Measurements from ENCODE around the gene SMAD4. TPM values are rescaled to one million over a fixed set of nuclear protein-coding genes. Genes with fewer than 3 reads are reported as not detected.
A peak's percentile ranks its signal among the peaks of the same experiment; 100 is the strongest.
"Not testable (repeated sequence)": the region's sequence is repeated elsewhere in the genome, so short reads cannot be mapped to it uniquely, and the experiment has no call there.

Gene SMAD4
- total RNA-seq, 1 donor from 2014 or later = 80.2 TPM

DNA sequence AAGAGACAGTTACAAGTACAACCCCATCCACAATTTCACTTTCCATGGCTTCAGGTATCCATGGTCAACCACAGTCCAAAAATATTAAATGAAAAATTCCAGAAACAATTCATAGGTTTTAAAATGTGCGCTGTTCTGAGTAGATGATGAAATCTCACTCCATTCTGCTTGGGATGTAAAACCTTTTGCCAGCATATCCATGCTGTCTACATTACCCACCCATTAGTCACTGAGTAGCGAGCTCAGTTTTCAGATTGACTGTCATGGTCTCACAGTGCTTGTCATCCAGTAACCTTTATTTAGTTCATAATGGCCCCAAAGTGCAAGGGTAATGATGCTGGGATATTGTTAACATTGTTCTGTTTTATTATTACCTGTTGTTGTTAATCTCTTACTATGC is 40.5 kb downstream of the SMAD4 start:
- no peak for DNase-seq

DNA sequence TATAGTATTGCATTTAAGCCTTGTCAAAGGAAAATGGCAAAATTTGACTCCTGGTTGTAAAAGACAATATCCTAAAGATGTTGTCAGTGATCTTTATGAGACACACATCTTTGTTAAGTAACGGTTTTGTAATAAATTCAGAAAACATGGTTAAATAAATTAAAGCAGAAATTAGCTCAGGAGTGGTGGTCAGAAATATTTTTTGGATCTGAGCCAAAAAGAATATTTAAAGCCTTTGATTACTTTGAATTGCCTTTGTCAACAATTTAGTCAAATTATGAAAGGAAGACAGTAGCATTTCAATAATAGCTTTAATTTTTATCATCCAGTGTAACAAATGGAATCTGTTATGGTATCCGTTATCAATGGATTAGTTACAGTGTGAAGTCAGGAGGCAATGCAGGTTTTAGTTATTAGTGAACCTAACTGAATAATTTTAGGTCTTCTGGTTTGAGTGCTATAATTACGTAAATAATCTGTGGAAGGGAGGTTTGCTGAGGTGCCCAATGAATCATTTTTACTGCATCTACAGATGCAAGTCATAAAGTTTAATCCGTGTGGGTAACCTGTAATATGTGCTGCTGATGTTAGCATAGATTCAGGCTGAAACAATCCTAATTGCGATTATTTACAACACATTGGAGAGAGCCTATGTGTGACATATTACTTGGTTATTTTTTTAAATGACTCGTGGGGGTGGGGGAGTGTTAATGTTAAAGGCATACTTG is 42.7 kb downstream of the SMAD4 start:
- DNase-seq = no peak

DNA sequence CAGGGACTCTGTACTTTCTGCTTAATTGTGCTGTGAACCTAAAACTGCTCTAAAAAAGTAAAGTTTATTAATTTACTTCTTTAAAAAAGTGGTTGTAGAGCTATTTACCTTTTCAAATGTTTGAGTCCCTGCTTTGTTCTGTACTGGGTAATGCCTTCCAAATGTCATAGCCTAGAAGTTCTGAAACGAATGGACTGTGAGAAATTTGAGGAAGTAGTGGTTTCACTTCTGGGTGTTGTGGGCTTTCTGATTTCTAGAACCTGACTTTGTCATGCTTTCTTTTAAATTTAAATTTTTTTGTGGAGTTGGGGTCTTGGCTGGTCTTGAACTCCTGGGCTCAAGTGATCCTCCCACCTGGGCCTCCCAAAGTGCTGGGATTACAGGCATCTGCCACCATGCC is 44.6 kb downstream of the SMAD4 start:
- no peak for DNase-seq

DNA sequence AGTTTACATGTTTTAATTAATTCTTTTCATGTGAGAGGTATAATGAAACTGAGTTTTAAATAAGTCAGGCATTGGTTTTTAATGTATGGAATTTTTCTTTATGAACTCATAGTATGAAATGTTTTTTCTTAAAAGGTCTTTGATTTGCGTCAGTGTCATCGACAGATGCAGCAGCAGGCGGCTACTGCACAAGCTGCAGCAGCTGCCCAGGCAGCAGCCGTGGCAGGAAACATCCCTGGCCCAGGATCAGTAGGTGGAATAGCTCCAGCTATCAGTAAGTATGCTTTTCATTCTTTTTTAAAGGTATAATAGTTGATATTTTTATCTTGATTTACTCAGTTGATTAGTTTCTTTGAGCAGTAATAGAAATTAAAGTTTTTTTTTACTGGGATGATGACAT is 46.5 kb downstream of the SMAD4 start:
- DNase-seq = no peak

DNA sequence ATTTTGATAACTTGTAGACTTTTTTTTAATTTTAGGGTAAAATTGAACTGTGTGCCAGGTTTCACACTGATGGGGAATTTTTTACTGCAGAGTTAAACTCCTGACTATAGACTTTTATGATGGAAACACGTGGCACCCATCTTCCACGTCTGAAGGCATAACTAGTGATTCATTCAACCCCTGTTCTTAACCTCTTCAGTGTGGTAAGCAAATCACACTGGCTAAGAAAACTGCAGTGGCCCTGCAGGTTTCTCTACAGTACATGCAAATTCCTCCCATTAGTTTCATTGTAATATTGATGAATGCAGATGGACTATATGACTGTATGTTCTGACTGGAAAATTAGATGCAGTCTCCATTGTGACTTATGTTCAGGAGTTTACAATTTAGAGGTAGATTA is 47.2 kb downstream of the SMAD4 start:
- no peak for DNase-seq

GRCh38 chr18:51078026-51078425 is 48.0 kb downstream of the SMAD4 start:
- DNase-seq = no peak

GRCh38 chr18:51082571-51083267 is 52.7 kb downstream of the SMAD4 start:
- DNase-seq = no peak

GRCh38 chr18:51083398-51083797 is 53.4 kb downstream of the SMAD4 start:
- DNase-seq = no peak

- DNase-seq = no peak
These were observed 58.4 kb downstream of the SMAD4 start for GRCh38 chr18:51088410-51088809.

- DNase-seq = no peak
These were observed 59.7 kb downstream of the SMAD4 start for GRCh38 chr18:51089691-51090090.

- DNase-seq = no peak
These were observed 61.3 kb downstream of the SMAD4 start for GRCh38 chr18:51091270-51091669.

- DNase-seq = no peak
These were observed 62.1 kb downstream of the SMAD4 start for GRCh38 chr18:51092117-51092516.

DNA sequence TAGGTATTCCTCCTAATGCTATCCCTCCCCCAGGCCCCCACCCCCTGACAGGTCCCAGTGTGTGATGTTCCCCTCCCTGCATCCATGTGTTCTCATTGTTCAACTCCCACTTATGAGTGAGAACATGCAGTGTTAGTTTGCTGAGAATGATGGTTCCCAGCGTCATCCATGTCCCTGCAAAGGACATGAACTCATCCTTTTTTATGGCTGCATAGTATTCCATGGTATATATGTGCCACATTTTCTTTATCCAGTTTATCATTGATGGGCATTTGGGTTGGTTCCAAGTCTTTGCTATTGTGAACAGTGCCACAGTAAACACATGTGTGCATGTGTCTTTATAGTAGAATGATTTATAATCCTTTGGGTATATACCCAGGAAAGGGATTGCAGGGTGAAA is 63.0 kb downstream of the SMAD4 start:
- not testable (repeated sequence) for DNase-seq

DNA sequence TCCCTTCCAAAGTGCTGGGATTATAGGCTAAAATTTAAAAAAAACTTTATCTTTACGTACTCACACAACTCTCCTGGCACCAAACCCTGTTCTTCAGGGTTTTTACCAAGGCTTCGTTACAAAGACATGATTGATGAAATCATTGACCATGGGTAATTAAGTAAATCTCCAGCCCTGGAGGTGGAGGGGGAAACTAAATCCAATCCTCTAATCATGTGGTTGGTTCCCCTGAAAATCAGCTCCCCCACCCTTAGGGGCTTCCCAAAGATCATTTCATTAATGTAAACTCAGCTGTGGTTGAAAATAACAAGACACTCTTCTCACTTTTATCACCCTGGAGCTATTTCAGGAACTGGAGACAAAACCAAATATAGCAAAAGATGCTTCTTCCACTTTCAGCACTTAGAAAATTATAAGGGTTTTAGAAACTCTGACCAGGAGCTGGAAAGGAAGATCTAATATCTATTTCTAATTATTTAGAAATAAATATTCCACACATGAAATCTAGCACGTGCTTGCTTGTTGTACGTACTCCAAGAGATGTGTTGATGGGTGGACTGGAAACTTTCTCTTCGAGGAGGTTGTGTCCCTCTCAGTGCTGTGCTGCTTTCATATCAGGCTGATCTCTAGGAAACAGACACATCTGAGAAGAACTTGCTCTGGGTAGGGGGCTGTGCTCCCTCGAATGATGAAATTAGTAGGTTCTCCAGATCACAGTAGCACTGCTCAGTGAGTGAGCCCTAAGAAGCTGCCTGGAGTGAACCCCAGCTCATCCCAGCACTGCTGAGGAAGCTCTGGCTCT is 67.2 kb downstream of the SMAD4 start:
- DNase-seq = no peak

- no peak for DNase-seq
These were observed 68.1 kb downstream of the SMAD4 start for GRCh38 chr18:51098082-51098481.

DNA sequence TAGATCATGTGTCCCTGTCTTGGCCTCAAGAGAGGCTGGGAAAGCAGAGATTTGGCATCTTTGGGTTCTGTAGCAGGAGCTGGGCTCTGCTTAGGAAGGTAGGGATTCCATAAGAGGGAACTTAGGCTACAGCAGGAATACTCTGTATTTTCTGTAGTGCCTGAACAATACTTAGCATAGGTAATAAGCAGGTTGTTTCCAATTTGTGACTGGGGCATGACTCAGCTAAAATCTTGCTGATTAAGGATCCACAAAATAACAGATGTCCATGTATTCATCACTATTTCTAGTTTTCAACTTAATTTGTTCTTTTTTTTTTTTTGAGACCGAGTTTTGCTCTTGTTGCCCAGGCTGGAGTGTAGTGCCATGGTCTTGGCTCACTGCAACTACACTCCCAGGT is 68.5 kb downstream of the SMAD4 start:
- no peak for DNase-seq

DNA sequence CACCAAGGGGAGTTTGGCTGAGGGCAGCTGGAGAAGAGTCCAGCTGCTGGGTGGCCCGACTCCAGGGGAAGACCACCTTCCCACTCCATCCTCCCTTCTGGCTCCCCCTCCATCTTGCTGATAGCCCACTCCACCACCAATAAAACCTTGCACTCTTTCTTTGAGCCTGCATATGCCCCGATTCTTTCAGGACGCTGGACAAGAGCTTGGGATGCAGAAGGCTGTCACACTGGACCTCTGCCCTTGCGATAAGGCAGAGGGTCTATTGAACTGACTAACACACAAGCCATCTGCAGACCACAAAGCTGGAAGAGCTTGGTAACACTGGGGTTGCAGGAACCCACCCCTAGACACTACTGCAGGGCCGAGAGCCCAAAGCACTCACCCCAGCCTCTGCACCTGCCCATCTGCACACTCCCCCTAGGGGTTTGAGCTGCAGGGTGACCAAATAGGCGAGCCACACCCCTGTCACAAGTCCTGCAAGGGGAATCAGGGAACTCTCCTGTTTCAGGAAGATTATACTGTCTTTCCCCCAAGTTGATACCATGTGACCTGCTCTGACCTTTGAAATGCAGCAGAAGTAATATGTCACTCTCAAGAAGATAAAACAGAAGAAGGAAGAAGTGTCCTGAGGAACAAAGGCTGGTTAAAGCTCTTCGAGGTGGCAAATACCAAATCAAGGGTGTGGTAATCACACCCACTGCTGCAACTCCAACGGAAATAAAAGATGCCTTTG is 70.5 kb downstream of the SMAD4 start:
- no peak for DNase-seq

DNA sequence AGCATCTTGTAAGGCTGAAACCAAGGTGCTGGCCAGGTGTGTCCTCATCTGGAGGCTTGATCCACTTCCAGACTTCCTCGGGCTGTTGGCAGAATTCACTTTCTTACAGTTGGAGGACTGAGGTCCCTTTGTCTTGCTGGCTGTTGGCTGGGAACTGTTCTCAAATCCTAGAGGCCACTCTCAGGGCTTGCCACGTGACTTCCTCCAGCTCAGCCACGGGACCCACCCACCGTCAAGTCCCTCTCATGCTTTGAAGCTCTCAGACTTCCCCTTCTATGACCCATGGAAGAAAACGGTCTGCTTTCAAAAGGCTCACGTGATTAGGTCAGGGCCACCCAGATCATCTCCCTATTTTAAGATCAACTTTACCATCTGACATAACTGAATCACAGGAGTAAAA is 77.1 kb downstream of the SMAD4 start:
- no peak for DNase-seq

DNA sequence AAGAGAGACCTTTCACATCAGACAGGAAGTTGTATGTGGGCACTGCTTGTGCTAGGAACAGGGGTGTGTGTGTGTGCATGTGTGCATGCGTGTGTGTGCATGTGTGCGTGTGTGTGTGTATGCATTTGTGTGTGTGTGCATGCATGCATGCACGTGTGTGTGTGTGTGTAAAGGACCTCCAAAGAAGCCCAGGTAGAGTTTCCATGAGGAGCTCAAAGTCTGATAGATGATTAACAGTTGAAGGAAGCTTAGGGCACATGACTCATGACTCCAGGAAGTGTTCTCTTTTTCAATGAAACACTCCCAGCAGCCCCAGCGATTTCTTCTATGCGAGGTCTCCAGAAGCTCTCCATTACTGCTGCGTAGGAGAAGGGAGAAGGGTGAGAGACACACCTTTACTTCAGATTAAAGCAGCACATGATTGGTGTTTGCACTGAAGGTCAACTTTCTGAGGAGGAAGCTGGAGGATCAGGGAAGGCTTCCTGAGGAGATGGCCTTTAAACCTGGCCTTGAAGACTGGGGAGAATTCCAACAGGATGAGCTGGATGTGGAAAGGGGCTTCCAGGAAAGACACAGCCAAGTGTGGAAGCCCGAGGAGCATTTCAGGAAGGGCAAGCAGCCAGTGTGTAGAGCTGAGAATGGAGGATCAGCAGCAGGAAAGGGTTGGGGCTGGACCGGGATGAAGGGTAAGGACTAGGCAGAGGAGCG is 77.7 kb downstream of the SMAD4 start:
- DNase-seq = no peak

- DNase-seq = no peak
These were observed 78.3 kb downstream of the SMAD4 start for GRCh38 chr18:51108330-51108729.

DNA sequence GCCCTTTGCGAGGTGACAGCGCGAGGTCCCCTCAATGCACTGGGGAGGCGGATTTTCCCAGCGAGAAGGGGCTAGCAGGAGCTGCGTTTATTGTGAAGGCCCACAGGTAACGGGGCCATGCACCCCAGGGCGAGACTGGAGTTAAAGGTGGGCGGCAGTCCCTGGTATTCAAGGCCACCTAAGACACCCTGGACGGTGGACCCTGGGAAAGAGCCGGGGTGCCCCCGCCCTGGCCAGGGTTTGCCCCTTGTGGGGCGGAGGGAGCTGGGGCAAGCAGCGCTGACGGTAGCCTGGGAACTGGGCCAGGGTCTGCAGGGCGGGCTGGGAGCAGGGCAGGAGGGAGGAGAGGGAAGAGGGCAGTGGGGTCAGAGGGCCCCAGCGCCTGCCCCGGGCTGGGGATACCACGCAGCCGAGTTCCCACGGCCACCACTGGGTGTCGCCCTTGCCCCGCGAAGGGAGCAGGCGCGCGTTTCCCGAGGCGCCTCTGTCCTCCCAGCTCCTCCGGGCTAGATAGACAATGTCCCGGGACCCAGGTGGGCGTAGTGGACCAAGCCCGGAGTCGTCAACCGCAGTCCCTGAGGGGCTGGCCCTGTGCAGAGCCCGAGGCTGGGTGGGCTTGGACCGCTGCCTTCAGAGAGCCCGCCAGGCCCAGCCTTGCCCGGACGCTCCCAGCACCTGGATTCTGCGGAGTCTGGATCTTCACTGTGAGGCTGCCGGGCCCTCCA is 80.2 kb downstream of the SMAD4 start:
- DNase-seq = peak; percentile 25

Data from occipital lobe (tissue), 2 donors.